GM19238 (cell line): ENCODE data around the gene RALGDS.
"Not testable (repeated sequence)": the region's sequence is repeated elsewhere in the genome, so short reads cannot be mapped to it uniquely, and the experiment has no call there.

ENCODE experiments used
- DNase-seq: peaks from one replicate; pipeline ENCODE4 v3.0.0; 2011; ENCODE audit warnings: low spot score; ENCODE audit not compliant: insufficient read length

The RALGDS gene

DNA sequence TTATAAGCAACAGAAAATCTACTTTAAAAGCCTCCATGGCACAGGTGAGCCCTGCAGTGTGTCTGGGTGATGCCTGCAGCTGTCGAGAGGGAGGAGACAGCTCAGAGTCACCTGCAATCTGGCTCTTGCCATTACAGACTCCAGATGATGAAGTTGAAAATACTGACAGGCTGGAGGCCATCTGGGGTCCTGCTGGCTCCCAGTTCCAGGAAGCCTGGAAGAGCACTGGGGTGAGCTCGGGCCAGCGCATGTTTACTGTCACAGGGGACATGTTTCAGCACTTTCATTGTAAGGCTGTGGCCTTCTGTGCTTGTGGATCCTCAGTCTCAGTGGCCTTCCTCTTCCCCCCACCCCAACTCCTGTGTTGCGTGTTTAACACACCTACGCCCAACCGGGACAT is 30.9 kb downstream of the RALGDS start:
- no peak for DNase-seq

DNA sequence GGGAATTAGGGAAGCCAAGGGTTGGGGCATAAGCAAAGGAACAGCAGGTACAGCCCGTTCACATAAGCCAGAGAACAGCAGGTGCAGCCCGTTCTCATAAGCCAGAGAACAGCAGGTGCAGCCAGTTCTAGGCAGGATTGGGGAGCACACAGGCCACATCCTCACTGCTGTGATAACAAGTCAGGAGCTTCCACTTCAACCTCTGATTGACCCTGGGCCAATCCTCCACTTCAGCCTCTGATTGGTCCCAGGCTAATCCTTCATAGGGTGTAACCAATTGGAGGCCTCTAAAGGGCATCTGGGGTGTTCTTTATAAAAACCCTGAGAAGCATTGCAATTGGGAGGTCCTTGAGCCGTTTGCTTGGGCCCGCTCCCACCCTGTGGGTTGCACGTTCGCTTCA is 31.8 kb downstream of the RALGDS start:
- DNase-seq: no peak

DNA sequence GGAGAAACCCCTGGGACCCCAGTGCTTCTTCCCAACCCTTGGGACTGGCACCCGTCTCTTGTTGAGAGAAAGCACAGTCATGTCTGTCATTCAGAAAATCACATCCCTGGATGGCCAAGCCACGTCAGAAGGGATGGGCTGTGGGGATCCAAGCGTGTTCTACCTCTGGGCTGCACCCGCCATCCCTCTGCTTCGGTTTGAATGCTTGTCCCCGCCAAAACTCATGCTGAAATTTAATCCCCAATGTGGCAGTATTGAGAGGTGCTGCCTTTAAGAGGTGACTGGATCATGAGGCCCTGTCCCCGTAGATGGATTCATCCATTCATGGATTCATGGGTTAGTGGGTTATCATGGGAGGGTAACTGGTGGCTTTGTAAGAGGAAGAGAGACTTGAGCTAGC is 32.3 kb downstream of the RALGDS start:
- no peak for DNase-seq

DNA sequence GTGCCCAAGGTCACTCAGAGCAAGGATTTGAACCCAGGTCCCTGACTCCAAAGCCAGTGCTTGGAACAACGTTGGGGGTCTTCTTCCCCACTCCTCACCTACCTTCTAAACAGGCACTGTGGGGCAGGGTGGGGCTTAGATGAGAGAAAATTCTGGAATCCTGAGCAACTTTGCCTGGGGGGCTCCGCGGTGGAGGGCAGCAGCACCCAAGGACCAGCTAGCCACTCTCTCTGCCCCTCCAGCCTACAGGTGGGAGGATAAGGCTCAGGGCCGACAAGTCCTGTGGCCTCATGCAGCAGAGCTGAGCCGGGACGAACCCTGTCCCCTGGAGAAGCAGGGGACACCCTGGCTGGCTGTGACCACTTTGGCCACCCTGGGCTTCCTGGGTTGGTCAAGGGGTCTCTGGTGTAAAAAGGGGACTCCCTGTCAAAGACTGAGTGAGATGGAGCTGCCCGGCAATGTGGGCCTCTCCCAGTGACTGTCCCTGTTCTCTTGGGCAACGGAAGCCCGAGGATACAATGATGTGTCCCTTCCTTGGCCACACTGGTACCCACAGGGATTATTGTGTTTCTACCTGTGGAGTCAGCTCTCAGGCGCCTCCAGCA is 32.8 kb downstream of the RALGDS start:
- no peak for DNase-seq

DNA sequence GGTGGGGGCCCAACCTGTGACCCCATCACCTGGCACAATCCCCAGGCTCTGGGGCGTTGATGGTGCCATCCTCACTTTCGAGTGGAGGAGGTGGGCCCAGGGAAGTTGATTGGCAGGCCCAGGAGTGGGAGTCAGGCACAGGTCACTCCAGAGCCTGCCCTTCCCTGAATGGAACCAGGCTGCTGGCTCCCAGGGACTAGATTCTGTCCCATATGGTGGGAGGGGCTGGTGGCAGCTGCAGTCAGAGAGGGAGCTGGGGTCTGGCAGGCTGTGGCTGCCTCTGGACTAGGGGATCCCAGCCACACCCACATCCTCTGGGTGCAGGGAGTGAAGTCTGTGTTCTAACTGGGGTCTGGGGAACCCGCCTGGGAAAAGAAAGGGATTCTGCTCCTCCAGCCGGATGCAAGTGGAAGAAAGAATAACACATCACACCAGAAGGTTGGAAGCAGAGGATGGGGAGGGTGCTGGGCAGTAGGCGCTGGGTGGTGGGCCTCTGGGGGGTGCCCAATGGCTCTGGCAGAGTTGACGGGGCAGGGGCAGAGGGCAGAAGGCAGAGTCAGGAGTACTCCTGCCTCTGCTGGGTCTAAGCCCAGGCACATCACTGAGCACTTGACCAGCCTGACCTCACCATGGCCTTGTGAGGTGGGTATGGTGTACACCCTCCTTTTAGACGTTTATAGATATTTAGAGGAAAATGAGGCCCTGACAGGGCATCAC is 33.5 kb downstream of the RALGDS start:
- no peak for DNase-seq

DNA sequence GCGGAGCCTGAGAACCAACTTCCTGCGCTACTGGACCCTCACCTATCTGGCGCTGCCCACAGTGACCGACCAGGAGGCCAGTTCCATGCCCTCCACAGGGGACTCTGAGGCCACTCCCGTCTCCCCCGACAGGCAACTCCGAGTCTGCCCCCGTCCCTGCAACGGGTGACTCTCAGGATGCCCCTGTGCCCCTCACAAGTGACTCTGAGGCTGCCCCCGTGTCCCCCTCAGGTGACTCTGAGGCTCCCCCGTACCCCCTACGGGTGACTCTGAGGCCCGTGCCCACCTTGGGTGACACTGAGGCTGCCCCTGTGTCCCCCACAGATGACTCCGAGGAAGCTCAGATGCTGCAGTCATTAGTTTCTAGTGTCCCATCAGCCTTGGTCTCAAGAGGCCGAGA is 34.1 kb downstream of the RALGDS start:
- no peak for DNase-seq

DNA sequence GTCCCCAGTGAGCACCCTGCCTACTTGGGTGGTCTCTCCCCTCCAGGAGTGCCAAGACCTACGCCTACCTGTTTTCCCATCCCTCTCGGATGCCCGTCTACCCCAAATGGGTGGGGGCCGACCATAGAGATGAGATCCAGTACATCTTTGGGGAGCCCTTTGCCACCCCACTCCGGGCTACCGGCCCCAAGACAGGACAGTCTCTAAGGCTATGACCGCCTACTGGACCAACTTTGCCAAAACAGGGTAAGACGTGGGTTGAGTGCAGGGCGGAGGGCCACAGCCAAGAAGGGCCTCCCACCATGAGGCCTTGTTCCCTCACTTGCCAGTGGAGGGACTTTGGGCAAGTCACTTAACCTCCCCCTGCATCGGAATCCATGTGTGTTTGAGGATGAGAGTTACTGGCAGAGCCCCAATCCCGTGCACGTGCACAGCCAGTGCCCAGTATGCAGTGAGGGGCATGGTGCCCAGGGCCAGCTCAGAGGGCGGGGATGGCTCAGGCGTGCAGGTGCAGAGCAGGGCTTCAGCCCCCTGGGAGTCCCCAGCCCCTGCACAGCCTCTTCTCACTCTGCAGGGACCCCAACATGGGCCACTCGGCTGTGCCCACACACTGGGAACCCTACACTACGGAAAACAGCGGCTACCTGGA is 34.7 kb downstream of the RALGDS start:
- not testable (repeated sequence) for DNase-seq

DNA sequence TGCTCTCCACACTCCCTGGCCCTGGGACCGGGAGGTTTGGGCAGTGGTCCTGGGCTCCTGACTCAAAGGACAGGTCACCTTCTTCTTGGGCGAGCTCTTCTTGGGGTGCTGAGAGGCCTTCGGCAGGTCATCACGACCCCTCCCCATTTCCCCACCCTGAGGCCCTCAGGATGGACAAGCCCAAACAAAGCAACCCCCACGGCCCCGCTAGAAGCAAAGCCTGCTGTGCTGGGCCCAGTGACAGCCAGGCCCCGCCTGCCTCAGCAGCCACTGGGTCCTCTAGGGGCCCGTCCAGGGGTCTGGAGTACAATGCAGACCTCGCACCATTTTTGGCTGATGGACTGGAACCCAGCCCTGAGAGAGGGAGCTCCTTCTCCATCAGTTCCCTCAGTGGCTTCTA is 37.4 kb downstream of the RALGDS start:
- not testable (repeated sequence) for DNase-seq

DNA sequence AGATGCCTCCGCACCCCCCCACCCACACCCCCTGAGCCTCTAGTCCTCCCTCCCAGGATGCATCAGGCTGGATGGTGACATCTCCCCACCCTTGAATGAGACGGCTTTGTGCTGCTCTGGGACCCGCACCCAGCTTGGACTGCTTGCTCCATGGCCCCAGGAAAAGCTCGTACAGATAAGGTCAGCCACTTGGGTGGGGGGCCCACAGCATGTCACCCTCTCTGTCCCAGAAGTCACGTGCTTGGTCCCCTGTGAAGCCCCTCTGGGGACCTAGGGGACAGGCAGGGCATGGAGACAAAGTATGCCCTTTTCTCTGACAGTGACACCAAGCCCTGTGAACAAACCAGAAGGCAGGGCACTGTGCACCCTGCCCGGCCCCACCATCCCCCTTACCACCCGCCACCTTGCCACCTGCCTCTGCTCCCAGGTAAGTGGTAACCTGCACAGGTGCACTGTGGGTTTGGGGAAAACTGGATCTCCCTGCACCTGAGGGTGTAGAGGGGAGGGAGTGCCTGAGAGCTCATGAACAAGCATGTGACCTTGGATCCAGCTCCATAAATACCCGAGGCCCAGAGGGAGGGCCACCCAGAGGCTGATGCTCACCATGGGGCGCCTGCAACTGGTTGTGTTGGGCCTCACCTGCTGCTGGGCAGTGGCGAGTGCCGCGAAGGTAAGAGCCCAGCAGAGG is 38.9 kb downstream of the RALGDS start:
- not testable (repeated sequence) for DNase-seq

DNA sequence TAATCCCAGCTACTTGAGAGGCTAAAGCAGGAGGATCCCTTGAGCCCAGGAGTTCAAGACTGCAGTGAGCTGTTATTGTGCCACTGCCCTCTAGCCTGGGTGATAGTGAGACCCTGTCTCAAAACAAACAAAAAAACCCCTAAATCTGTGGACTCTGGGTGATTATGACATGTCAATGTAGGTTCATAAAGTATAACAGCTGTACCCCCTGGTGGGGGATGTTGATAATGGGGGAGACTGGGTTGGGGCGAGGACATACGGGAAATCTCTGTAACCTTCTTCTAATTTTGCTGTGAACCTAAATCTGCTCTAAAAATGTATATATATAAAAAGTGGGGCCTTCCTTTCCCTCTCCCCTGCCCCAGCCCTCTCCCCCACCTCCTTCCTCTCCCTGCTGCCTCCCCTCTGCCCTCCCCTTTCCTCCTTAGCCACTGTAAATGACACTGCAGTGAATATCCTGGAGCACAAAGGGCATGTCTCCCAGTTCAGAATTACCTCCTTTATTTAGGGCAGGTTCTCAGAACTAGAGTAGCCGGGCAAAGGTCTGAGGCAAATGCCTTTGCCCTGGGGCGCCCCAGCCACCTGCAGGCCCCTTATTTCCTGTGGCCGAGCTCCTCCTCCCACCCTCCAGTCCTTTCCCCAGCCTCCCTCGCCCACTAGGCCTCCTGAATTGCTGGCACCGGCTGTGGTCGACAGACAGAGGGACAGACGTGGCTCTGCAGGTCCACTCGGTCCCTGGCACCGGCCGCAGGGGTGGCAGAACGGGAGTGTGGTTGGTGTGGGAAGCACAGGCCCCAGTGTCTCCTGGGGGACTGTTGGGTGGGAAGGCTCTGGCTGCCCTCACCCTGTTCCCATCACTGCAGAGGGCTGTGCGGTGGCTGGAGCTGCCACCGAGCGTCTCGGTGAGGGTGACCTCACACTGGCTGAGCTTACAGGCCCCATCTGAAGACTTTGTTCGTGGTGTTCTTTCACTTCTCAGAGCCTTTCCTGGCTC is 40.0 kb downstream of the RALGDS start:
- not testable (repeated sequence) for DNase-seq

DNA sequence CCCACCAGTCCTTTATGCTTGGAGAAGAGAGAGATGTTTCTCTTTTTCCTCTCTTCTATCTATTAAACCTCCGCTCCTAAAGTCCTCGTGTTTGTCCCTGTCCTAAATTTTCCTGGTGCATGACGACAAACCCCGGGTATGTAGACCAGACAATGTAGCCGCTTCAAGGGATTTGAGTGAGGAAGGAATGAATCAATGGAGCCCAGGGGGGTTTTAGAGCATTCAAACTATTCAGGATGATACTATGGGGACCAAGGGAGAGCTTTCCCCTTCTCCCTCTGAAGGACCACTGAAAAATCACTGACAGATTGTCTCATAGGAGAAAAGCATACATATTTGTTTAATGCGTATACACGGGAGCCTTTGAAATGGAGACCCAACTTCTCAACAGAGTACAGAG is 40.9 kb downstream of the RALGDS start:
- no peak for DNase-seq

DNA sequence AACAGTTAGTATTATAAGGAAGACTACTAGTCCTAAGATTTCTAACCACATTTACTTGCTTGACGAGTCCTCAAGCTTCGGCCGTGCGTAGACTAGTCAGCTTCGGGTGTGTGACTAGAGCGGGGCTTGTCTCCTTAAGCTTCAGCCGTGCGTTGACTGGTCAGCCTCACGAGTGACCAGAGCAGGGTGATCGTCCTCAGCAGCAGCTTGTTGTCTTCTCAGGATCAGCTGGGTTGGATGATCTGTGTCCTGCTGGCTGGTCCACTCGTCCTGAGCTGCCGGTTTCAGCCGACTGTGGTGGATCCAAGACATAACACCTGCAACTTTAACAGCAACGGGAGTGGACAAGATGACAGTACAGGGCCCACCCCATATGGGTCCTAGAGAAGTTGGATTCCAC is 42.6 kb downstream of the RALGDS start:
- DNase-seq: no peak

DNA sequence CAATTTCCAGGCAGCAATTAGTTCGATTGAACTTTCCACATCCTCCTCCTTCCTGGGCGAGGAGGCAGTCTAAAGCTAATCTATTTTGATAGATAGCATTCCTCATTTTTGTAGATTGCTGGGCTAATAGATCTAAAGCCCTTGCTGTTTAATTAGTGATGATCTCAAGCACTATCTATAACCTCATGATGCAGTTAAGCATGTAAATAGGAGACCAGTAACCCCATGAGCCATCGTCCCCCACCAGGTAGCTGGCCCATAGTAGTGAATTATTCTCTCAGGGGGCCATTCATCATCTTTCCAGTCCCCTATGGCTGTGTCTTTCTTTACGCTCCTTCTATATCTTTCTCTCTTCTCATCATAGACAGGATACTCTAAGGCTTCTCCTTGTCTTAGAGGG is 44.3 kb downstream of the RALGDS start:
- no peak for DNase-seq

DNA sequence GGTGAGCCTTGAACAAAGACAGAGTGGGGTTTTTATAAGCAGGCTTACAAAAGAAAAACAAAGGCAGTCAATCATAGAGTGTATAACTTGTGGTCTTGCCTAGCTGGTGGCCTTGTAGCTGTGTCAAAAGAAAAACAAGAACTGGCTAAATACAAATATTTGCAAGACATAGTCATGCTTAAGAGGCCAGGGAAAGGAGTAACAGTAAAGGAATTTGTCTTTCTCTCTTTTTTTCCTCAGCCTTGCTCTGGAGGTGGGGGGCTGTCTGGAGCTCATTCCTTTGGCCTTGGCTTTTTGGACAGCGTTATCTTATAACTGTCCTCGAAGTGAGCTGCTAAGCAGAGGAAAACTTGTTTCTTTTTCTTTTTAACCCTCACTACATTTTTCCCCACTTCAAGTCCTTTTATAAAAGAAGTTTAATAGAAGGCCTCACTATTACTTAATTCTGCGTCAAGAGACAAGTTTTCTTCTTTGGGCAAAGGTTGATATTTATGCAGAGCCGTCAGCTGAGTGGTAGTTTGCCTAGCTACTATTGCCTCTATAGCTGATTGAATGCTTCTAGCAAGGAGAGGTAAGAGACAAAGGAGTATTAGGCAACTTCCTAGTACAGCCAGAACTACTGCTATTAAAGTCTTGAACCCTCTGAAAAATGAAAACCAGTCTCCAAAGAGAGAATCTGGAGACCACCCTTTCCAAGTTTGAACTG is 45.0 kb downstream of the RALGDS start:
- DNase-seq: no peak

DNA sequence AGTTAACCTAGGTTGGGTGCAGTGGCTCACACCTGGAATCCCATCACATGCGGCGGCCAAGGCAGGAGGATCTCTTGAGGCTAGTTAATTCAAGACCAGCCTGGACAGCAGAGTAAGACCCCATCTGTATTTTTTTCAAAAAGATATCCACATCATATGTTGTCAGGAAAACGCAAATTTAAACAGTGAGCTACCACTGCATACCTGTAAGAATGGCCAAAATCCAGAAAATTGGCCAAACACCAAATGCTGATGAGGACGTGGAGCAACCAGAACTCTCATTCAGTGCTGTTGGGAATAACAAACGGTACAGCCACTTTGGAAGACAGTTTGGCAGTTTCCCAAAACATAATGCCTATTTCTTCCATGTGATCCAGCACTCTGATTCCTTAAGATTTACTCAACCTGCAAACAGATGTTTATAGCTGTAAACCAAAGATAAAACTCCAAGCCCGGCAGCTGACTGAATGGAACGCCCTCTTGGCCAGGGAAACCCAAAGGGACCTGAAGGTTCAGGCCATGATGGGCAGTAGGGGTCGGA is 46.9 kb downstream of the RALGDS start:
- DNase-seq: no peak

DNA sequence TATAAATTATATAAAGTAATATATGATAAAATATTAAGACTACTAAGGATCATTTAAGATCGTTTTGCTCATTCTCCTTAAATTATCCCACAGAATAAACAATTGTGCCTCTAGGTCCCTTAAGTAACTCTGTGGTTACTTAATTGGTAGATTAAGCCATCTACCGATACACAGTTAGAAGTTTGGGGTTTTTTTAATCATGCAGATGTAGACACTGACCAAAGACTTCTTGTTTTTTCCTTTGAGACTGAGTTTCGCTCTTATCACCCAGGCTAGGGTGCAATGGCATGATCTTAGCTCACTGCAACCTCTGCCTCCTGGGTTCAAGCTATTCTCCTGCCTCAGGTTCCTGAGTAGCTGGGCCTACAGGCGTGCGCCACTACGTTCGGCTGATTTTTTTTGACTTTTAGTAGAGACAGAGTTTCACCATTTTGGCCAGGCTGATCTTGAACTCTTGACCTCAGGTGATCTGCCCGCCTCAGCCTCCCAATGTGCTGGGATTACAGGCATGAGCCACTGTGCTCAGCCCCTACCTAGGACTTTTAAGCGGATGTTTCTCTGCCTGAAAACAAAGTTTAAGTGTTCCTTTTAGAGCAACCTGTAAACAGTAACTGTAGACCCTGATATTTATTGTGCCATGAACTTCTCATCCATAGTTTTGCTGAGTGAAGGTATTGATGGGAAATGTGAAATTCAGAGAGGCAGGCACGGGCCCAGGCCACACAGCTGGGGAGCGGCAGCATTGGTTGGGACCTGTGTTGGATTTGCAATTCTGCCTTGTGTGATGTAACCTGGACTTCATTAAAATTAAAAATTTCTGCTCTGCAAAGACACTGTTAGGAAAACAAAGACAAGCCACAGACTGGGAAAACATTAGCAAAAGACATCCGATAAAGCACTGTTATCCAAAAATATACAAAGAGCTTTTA is 47.7 kb downstream of the RALGDS start:
- DNase-seq: no peak

DNA sequence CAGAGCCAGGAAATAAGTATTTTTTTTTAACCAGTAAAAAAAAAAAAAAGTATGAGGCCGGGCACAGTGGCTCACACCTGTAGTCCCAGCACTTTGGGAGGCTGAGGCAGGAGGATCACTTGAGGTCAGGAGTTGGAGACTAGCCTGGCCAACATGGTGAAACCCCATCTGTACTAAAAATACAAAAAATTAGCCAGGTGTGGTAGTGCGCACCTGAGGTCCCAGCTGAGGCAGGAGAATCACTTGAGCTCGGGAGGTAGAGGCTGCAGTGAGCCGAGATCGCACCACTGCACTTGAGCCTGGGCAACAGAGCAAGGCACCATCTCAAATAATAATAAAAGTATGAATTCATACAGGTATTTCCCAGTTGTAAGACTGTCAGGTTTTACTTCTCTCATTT is 48.8 kb downstream of the RALGDS start:
- DNase-seq: not testable (repeated sequence)

DNA sequence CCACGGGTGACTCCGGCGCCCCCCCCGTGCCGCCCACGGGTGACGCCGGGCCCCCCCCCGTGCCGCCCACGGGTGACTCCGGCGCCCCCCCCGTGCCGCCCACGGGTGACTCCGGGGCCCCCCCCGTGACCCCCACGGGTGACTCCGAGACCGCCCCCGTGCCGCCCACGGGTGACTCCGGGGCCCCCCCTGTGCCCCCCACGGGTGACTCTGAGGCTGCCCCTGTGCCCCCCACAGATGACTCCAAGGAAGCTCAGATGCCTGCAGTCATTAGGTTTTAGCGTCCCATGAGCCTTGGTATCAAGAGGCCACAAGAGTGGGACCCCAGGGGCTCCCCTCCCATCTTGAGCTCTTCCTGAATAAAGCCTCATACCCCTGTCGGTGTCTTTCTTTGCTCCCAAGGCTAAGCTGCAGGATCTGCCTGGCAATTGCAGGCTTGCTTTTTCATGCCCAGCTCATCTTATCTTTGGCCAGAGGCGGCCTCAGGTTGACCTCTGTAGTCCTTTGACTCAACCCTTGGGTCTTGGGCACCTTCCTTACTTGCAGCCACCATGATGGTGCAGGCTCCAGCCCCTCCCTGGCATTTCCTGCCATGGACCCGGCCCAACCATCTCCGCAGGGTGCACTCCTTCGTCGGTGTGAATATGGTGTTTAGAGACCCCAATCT is 49.4 kb downstream of the RALGDS start:
- DNase-seq: no peak
